GM21447 (cell line): ENCODE measurements around the gene ACSM2B.
"Not testable (repeated sequence)": the region's sequence is repeated elsewhere in the genome, so short reads cannot be mapped to it uniquely, and the experiment has no call there.

ENCODE experiments used
- ATAC-seq: cut with Tn5 transposase; IDR thresholded peaks from one replicate; pipeline ENCODE4 v1.9.1; 2021; ENCODE audit not compliant: unreplicated experiment

The ACSM2B gene

GRCh38 chr16:20576145-20576544 is at the start of gene ACSM2B:
ACSM2B (minus strand) TSS chr16:20576367; CDS start chr16:20564845, 11,522 bp downstream.
- ATAC-seq, result not testable (repeated sequence)

GRCh38 chr16:20624882-20625807 is 49.0 kb upstream of the ACSM2B start:
- no peak for ATAC-seq

GRCh38 chr16:20624205-20624604 is 48.0 kb upstream of the ACSM2B start:
- ATAC-seq, result no peak

- ATAC-seq, result no peak
These were observed 46.3 kb upstream of the ACSM2B start for GRCh38 chr16:20622498-20622870.

GRCh38 chr16:20621406-20621805 is 45.2 kb upstream of the ACSM2B start:
- ATAC-seq, result no peak

- no peak for ATAC-seq
These were observed 44.6 kb upstream of the ACSM2B start for GRCh38 chr16:20620770-20621169.

GRCh38 chr16:20620003-20620402 is 43.8 kb upstream of the ACSM2B start:
- ATAC-seq, result no peak

- ATAC-seq, result no peak
These were observed 41.1 kb upstream of the ACSM2B start for GRCh38 chr16:20617271-20617670.

GRCh38 chr16:20614186-20615141 is 38.3 kb upstream of the ACSM2B start:
- ATAC-seq, result no peak

- no peak for ATAC-seq
These were observed 37.5 kb upstream of the ACSM2B start for GRCh38 chr16:20613481-20614185.

- no peak for ATAC-seq
These were observed 36.6 kb upstream of the ACSM2B start for GRCh38 chr16:20612551-20613480.

GRCh38 chr16:20611975-20612481 is 35.9 kb upstream of the ACSM2B start:
- ATAC-seq, result no peak

- no peak for ATAC-seq
These were observed 35.3 kb upstream of the ACSM2B start for GRCh38 chr16:20611350-20611902.

- ATAC-seq, result no peak
These were observed 34.8 kb upstream of the ACSM2B start for GRCh38 chr16:20610892-20611349.

- ATAC-seq, result no peak
These were observed 34.2 kb upstream of the ACSM2B start for GRCh38 chr16:20610211-20610891.

- ATAC-seq, result not testable (repeated sequence)
These were observed 26.0 kb upstream of the ACSM2B start for GRCh38 chr16:20602205-20602604.

GRCh38 chr16:20599475-20599874 is 23.3 kb upstream of the ACSM2B start:
- ATAC-seq, result not testable (repeated sequence)

GRCh38 chr16:20598832-20599469 is 22.8 kb upstream of the ACSM2B start:
- ATAC-seq, result no peak
